T-helper 9 cell (primary cell): ENCODE measurements around the gene RAB6B.

Source experiments
- DNase-seq: peaks from one replicate; pipeline ENCODE4 v3.0.0-alpha.2; 2020

The RAB6B gene

GRCh38 chr3:133834621-133835417 lies 60.9 kb downstream of the RAB6B start:
- DNase-seq, result no peak

DNA sequence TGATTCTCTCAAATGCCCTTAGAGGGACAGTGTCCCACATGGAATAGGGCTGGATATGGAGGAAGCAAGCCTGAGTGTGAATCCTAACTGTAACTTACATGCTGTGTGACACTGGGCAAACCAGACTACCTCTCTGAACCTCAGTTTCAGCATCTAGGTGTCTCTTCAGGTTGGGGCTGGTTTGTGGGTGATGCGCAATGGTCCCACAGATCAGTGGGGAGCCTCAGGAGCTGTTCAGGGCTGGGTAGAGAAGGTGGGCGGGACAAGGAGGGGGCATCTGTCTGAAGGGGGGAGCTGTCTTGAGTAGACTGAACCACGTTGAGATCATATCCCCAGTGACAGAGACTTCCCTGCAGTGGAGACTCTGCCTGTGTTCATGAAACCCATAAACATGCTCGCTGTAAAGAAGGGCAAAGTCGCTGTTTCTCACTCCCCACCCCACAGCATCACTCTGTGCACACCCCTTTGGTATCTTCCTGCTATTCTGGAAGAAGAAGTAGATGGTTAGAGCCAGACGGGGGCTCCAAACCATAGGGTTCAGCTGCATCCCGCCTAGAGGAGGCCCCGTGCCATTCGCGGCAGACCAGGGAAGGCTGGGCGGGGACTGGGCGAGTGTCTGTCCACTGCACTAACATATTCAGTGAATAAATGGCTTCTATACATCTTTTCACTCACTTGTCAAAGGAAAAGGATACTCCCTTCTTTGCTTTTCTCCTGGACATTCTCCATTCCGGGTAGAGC lies 61.6 kb downstream of the RAB6B start:
- no peak for DNase-seq

DNA sequence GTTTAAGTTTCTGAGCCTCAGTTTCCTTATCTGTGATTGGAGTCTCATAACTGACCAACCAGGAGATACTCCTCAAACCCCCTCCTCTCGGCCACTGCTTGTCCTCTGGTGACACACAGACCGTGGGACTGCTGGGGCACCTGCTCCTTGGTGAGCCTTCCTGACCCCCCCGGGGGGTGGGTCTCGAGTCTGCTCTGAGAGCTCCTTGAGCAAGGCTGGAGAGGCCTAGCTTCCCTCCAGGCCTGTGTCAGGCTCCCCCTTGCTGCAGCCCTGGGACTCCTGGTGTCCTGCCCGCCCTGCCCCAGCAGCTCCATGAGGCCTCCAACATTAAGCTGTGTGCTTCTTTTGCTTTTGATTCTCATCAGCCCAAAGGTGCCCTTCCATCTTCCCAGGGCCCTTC lies 62.4 kb downstream of the RAB6B start:
- DNase-seq, result no peak

DNA sequence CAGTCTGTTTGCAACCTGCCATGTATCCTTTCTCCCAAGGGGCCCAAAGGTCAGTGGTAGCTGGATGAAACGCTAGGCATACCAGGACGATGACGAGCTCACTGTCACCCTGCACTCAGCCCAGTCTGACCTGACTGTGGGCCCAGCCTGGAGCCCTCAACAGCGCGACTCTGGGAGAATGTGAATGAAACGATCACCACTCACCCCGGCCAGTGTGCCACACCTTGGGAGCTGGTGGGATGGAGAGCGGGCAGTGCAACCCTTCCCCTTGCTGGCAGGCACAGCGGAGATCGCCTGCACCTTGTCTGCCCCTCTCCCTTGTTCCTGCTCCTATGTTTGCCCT lies 62.9 kb downstream of the RAB6B start:
- DNase-seq, result no peak

- no peak for DNase-seq
These were observed 63.5 kb downstream of the RAB6B start for GRCh38 chr3:133831966-133832801.

DNA sequence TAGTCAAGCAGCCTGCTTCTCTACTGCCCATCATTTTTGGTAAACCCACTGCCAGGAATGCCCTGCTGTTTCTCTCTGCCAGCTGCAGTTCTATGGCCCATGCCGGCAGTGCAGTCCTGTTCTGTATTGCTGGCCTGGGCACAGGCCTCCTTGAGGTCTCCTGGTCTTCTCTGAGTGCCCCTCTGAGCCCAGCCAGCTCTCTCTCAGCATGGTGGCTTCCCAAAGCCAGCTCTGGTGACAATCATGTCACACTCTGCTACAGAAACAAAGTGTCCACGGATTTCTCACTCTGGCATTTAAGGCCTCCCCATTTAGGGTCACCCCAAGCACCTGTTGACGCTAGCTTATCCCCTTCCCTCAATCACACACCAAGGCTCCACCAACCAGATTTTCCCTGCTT lies 65.6 kb downstream of the RAB6B start:
- no peak for DNase-seq

GRCh38 chr3:133829310-133829707 lies 66.4 kb downstream of the RAB6B start:
- no peak for DNase-seq

- no peak for DNase-seq
These were observed 66.9 kb downstream of the RAB6B start for GRCh38 chr3:133828576-133829309.

DNA sequence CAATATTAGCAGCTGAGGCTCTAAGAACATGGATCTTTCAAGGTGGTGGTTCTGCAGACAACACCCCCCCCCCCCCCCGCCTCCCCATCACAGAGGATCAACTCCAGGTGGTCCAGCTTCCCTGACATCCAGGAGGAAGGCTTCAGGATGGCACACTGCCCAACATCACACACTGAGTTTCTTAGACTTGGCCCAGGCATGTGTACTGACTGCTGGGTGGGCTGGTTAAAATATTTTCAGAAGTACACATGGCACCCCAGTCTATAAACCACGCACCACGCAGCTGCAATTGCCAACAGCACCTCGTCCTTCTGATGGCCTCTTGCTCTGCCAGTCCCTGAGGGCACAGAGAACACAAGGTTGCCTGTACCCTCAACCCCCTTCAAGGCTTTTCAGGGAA lies 68.0 kb downstream of the RAB6B start:
- DNase-seq, result no peak

DNA sequence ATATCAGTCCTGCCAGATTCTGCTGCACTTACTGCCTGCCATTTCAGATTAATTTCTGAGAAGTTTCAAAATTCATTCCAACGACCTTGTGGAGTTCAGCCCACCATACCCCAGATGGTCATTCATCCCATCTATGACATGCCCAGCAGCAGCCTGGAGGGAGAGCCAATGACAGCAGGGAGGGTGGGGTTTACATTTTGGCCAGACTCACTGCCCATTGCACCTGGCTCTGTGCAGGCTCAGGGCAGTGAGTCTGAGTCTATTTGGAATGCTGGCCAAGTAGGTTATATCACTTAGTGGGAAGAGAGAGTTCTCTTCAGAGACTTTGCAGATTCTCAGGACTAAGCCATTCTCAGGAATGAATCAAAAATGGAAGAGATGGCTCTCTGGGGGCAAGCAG lies 68.5 kb downstream of the RAB6B start:
- no peak for DNase-seq

DNA sequence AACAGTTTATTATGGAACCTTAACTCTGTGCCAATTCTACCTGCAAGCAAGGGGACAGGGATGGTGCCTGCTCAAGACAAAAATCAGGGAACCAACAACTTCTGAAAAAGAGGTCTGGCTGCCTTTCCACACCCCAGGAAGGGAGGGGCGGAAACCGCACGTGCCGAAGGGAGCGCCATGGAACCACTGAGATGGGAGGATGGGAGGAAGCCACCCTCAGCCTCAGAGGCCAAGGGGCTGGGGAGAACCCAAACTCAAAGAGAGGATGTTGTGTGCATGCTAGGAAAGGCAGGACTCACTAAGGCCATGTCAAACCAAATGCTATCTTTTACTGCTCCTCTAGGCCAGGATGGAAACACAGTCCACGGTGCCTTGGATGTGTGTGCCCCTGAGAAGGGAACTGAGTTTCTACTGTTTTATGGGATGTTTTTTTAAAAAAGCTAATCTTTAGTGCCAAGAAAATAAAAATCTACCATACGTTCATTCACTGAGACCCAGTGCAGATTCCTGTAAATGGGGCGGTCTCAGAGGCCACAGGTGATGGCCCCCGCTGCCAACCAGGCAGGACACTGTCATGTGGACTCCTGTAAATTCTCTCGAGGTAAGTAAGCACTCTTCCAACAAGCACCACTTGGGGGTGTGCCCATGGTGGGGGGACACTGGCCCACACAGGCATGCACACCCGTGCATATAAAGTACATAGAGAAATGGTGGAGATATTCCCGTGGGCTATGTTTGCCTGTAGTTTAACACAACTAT lies 69.5 kb downstream of the RAB6B start:
- DNase-seq, result no peak

DNA sequence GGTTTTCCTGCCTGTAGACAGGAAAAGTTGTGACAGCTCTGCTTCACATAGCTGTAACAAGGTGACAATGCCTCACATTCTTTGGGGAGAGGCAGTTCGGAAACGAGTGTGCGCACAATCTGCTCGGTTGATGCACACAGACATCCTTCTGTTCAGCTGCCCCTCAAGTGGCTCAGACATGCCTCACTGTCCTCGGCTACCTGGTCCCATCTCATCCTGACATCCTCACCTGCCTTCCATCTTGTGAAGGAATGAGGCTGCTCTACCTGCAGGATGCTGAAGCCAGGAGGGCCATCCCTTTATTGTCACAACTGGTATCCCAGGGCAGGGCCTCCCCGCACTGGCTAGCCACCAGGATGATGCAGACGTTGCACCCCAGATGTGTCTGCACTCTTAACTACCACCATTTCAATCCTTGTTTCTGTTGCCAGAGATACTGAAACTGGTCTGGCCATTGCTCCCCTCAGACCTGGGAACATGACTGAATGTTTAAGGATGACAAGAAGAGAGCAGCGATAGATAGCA lies 70.7 kb downstream of the RAB6B start:
- DNase-seq, result no peak

GRCh38 chr3:133821767-133822638 lies 73.7 kb downstream of the RAB6B start:
- no peak for DNase-seq

DNA sequence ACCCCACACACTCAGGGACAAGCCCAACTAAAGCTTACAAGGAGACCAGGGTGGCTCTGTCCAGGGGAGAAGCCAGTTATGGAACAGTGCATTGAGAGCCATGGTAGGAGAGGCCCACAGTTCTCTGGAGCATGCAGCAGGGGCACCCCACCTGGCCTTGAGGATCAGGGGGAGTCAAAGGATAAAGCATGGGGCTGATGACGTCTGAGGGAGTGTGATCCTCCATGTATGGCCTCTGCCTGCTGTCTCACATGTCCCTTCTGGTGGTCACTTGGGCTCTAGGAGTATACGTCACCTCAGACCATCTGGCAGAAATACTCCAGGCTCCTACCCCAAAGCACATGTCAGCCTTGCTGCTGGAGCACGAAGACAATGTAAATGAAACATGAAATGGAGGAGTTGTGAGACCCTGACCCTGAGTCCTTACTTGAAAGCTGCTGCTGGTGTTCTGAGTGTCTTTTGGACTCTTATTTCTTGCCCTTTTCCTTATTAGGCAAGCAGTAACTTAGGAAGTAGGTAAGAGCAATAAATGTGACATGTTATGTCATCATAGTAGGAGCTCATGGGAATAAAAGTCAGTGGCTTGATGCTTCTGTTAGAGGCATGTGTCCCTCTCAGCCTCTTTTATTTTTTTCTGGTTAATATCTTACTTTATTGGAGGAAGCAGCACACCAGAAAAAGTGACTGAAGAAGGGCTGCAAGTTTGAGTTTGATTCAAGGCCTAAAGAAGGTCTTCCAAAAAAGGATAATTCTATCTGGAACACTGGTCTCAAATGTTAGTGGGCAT lies 74.6 kb downstream of the RAB6B start:
- DNase-seq, result no peak

- DNase-seq, result no peak
These were observed 75.6 kb downstream of the RAB6B start for GRCh38 chr3:133820129-133820528.

DNA sequence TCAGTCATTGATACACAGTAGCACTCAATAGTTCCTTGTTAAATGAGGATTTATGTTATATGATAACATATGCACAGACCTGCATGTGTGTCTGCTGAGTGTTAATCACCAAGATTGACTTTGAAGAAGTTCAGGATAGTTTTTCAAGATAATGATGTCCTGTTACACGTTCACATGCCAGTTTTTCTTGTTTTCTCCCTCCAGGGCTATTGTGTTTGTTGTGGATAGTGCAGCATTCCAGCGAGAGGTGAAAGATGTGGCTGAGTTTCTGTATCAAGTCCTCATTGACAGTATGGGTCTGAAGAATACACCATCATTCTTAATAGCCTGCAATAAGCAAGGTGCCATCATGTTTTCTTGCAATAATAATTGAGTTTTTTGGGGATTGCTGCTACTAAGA lies 80.3 kb downstream of the RAB6B start:
- no peak for DNase-seq

DNA sequence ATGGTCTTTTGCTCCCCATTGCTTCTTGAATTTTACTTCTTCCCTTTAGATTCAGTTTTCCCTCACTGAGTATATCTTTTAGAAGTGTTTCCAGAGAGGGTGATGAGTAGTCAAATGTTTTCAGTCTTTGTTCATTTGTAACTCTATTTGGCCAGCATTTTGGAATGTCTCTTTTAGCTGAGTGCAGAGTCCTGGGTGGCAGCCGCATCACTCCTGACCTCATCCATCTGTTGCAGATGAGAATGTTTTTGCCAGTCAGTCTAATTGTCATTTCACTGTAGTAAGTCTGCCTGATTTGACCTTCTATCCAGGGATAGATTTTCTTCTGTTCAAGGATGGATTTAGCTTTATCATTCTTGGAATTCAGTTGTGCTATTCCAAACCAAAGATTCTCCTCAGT lies 82.8 kb downstream of the RAB6B start:
- DNase-seq, result no peak

DNA sequence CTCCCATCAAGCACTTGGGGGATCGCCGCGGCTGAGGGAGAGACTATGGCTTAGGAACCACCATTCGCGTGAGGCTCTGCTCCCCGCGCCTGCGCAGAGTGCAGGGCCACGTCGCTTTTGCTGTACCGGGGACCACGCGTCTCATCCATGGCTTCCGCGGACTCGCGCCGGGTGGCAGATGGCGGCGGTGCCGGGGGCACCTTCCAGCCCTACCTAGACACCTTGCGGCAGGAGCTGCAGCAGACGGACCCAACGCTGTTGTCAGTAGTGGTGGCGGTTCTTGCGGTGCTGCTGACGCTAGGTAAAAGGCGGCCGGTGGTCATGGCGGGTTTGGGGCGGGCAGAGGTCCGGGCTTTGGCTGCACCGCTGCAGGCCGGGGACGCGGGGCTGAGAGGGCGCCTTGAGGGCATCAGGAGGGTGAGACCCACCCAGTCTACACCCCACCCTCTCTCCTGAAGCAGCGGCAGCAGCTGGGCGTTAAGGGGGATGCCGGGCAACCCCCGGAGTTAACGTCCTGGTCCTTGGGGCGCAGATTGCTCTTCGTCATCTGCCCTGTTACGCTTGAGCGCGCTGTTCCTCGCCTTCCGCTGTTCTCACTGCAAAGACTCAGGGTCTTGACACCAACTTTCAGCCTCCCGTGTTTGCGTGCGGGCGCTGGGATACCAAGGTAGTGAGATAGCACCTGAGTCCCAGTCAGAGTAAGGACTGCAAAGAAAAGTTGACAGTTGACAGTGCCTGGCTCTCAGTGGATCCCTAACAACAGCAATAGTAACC lies 89.8 kb downstream of the RAB6B start, which contains the start of gene SRPRB:
TSS of gene SRPRB (plus strand) at position 114 of the 774 bp plus-strand sequence. CDS start at position 148, 34 bp downstream.
- peak; percentile 93 for DNase-seq

- no peak for DNase-seq
These were observed 90.3 kb downstream of the RAB6B start for GRCh38 chr3:133805384-133805701.
